ENCODE results near the gene MYCBP. TPM values are rescaled to one million over a fixed set of nuclear protein-coding genes. Genes with fewer than 3 reads are reported as not detected.

MYCBP gene
- total and polyA plus RNA-seq, 2 experiments from 2014 or later = 33.6 to 82.3 TPM

DNA sequence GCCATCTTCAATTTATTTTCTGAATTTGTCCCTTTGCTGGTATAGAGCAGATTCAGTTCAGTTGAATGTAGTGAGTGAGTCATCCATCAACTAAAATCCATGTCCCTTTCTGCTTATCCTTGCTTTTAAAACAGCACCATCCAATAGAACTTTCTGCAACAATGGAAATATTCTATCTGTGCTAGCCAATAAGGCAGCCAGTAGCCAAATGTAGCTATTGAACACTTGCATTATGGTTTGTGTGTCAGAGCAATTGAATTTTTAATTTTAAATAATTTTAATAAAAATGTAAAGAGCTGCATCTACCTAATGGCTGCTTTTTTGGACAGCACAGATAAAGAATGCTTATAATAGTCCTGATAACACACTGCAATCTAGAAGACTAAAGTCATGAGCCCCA lies 8.3 kb upstream of the MYCBP start, which contains the start of gene GJA9:
Gene GJA9, minus strand, starts transcription at position 101 of the 400 bp plus-strand sequence. CDS start 5,489 bp downstream, outside the sequence.
- 0 out of 2 replicates have a peak, but pooled peaks cover 4% of the 10 kb centered on the region for H3K4me1 ChIP-seq (ENCODE audit: insufficient read depth)
- no peaks in the 10 kb centered on the region for H4K20me1 ChIP-seq (replicated peaks; ENCODE audit: insufficient read depth)
- no peaks in the 10 kb centered on the region for H3K27me3 ChIP-seq (ENCODE audit: insufficient read depth)
- no peak within 1 kb of the TSS for H2AFZ ChIP-seq
- no peaks in the 10 kb centered on the region for H3K79me2 ChIP-seq (replicated peaks; ENCODE audit: insufficient read depth)
- H3K9me2 ChIP-seq (ENCODE audit: insufficient read depth) = no peaks in the 10 kb centered on the region
- Mint-ChIP-seq H3K36me3 (ENCODE audit: low read depth) (no peaks in the 10 kb centered on the region), H3K9me3 (no peaks in the 10 kb centered on the region), H3K4me1 (peaks cover 2% of the 10 kb centered on the region; the same call in 2 of the 3 replicates), H3K4me3 (no peak within 1 kb of the TSS), H3K27me3 (ENCODE audit: insufficient read depth, low read depth, poor library complexity) (peaks cover 2% of the 10 kb centered on the region), H3K27ac (no peak within 1 kb of the TSS)
- H3K36me3 ChIP-seq (ENCODE audit: insufficient read depth) = no peaks in the 10 kb centered on the region
- no peak for ATAC-seq
- TF ChIP-seq, protein P1, sequence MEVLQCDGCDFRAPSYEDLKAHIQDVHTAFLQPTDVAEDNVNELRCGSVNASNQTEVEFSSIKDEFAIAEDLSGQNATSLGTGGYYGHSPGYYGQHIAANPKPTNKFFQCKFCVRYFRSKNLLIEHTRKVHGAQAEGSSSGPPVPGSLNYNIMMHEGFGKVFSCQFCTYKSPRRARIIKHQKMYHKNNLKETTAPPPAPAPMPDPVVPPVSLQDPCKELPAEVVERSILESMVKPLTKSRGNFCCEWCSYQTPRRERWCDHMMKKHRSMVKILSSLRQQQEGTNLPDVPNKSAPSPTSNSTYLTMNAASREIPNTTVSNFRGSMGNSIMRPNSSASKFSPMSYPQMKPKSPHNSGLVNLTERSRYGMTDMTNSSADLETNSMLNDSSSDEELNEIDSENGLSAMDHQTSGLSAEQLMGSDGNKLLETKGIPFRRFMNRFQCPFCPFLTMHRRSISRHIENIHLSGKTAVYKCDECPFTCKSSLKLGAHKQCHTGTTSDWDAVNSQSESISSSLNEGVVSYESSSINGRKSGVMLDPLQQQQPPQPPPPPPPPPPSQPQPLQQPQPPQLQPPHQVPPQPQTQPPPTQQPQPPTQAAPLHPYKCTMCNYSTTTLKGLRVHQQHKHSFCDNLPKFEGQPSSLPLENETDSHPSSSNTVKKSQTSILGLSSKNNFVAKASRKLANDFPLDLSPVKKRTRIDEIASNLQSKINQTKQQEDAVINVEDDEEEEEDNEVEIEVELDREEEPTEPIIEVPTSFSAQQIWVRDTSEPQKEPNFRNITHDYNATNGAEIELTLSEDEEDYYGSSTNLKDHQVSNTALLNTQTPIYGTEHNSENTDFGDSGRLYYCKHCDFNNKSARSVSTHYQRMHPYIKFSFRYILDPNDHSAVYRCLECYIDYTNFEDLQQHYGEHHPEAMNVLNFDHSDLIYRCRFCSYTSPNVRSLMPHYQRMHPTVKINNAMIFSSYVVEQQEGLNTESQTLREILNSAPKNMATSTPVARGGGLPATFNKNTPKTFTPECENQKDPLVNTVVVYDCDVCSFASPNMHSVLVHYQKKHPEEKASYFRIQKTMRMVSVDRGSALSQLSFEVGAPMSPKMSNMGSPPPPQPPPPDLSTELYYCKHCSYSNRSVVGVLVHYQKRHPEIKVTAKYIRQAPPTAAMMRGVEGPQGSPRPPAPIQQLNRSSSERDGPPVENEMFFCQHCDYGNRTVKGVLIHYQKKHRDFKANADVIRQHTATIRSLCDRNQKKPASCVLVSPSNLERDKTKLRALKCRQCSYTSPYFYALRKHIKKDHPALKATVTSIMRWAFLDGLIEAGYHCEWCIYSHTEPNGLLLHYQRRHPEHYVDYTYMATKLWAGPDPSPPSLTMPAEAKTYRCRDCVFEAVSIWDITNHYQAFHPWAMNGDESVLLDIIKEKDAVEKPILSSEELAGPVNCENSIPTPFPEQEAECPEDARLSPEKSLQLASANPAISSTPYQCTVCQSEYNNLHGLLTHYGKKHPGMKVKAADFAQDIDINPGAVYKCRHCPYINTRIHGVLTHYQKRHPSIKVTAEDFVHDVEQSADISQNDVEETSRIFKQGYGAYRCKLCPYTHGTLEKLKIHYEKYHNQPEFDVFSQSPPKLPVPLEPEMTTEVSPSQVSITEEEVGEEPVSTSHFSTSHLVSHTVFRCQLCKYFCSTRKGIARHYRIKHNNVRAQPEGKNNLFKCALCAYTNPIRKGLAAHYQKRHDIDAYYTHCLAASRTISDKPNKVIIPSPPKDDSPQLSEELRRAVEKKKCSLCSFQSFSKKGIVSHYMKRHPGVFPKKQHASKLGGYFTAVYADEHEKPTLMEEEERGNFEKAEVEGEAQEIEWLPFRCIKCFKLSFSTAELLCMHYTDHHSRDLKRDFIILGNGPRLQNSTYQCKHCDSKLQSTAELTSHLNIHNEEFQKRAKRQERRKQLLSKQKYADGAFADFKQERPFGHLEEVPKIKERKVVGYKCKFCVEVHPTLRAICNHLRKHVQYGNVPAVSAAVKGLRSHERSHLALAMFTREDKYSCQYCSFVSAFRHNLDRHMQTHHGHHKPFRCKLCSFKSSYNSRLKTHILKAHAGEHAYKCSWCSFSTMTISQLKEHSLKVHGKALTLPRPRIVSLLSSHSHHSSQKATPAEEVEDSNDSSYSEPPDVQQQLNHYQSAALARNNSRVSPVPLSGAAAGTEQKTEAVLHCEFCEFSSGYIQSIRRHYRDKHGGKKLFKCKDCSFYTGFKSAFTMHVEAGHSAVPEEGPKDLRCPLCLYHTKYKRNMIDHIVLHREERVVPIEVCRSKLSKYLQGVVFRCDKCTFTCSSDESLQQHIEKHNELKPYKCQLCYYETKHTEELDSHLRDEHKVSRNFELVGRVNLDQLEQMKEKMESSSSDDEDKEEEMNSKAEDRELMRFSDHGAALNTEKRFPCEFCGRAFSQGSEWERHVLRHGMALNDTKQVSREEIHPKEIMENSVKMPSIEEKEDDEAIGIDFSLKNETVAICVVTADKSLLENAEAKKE (CRISPR knock-in tag; IDR thresholded peaks at IDR 0.05) = no peak
- TF ChIP-seq CREB1 (CRISPR knock-in tag; IDR thresholded peaks at IDR 0.05; ENCODE audit: low read depth) = no peak
- TF ChIP-seq JUNB (IDR thresholded peaks at IDR 0.05; ENCODE audit: unreplicated experiment) = no peak
- TF ChIP-seq, protein P2, sequence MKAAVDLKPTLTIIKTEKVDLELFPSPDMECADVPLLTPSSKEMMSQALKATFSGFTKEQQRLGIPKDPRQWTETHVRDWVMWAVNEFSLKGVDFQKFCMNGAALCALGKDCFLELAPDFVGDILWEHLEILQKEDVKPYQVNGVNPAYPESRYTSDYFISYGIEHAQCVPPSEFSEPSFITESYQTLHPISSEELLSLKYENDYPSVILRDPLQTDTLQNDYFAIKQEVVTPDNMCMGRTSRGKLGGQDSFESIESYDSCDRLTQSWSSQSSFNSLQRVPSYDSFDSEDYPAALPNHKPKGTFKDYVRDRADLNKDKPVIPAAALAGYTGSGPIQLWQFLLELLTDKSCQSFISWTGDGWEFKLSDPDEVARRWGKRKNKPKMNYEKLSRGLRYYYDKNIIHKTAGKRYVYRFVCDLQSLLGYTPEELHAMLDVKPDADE (IDR thresholded peaks at IDR 0.05) = no peak
- TF ChIP-seq POLR2AphosphoS5 (IDR thresholded peaks at IDR 0.05; ENCODE audit: low read depth) = no peak
- TF ChIP-seq EZH2phosphoT487 (IDR thresholded peaks at IDR 0.05; ENCODE audit: unreplicated experiment) = no peak
- TF ChIP-seq ZNF114 (CRISPR knock-in tag; IDR thresholded peaks at IDR 0.05) = no peak
- no peak for TF ChIP-seq ZNF331 (CRISPR knock-in tag; IDR thresholded peaks at IDR 0.05; ENCODE audit: low read depth)
- TF ChIP-seq STAT1 (IDR thresholded peaks at IDR 0.05; ENCODE audit: unreplicated experiment) = no peak
- TF ChIP-seq, protein P3, sequence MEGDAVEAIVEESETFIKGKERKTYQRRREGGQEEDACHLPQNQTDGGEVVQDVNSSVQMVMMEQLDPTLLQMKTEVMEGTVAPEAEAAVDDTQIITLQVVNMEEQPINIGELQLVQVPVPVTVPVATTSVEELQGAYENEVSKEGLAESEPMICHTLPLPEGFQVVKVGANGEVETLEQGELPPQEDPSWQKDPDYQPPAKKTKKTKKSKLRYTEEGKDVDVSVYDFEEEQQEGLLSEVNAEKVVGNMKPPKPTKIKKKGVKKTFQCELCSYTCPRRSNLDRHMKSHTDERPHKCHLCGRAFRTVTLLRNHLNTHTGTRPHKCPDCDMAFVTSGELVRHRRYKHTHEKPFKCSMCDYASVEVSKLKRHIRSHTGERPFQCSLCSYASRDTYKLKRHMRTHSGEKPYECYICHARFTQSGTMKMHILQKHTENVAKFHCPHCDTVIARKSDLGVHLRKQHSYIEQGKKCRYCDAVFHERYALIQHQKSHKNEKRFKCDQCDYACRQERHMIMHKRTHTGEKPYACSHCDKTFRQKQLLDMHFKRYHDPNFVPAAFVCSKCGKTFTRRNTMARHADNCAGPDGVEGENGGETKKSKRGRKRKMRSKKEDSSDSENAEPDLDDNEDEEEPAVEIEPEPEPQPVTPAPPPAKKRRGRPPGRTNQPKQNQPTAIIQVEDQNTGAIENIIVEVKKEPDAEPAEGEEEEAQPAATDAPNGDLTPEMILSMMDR (conservative IDR thresholded peaks at IDR 0.05; ENCODE audit: low read depth in 2 of 2) = no peak
- TF ChIP-seq NANOG (IDR thresholded peaks at IDR 0.05; ENCODE audit: borderline replicate concordance) = no peak
- no peak for TF ChIP-seq EZH2 (IDR thresholded peaks at IDR 0.05; ENCODE audit: low read depth, unreplicated experiment)
- no peaks in the 10 kb centered on the region for H3F3A ChIP-seq (replicated peaks; ENCODE audit: low read depth)
- no peak for DNase-seq (ENCODE audit: low spot score)
- H3K27ac ChIP-seq (ENCODE audit: low read depth) = no peak within 1 kb of the TSS
- no peak within 1 kb of the TSS for H3K4me2 ChIP-seq
- H3K4me3 ChIP-seq = no peak within 1 kb of the TSS

Measured in GM23338 (cell line).